Measurements from ENCODE around the gene ZYG11B. TPM values are rescaled to one million over a fixed set of nuclear protein-coding genes. Genes with fewer than 3 reads are reported as not detected.
A peak's percentile ranks its signal among the peaks of the same experiment; 100 is the strongest.

ZYG11B gene
- total RNA-seq (2016; rRNA removed; fragmentation: Illumina TruSeq; extraction: Trizol) (17.9 and 28.1 TPM in 2 replicates), polyA plus RNA-seq (2011; rRNA removed) (6.4 and 6.9 TPM in 2 replicates), polyA minus RNA-seq (2011; rRNA and poly(A)+ RNA removed; ENCODE audit: low replicate concordance) (23.6 and 31.5 TPM in 2 replicates), Bru-seq, nascent RNA (percentile 63 among the genes with signal in this experiment), BruChase-seq, experiment 1, labeled RNA remaining after a 6-hour chase (percentile 70 among the genes with signal in this experiment), BruChase-seq, experiment 2, labeled RNA remaining after a 2-hour chase (percentile 68 among the genes with signal in this experiment)
- total RNA-seq (2016; cell fraction: cytosol; rRNA removed; fragmentation: Illumina TruSeq; extraction: Trizol; ENCODE audit: low read depth), result 2.2 and 2.5 TPM in 2 replicates
- 18.2 and 27.0 TPM in 2 replicates for total RNA-seq (2016; cell fraction: insoluble cytoplasmic fraction; rRNA removed; fragmentation: Illumina TruSeq; extraction: Trizol)
- total RNA-seq (2016; cell fraction: membrane; rRNA removed; fragmentation: Illumina TruSeq; extraction: Trizol), result 8.1 and 8.3 TPM in 2 replicates
- 17.9 and 18.0 TPM in 2 replicates for total RNA-seq (2016; cell fraction: nucleus; rRNA removed; fragmentation: Illumina TruSeq; extraction: Trizol)
- polyA plus RNA-seq (2011; cell fraction: cytosol; rRNA removed), result 3.3 and 4.9 TPM in 2 replicates
- 3.6 and 4.2 TPM in 2 replicates for polyA plus RNA-seq (2011; cell fraction: nucleus; rRNA removed)
- 3.8 and 5.0 TPM in 2 replicates for polyA plus RNA-seq (2012)
- polyA plus RNA-seq (2016; cell fraction: cytosol; fragmentation: Illumina TruSeq; extraction: Trizol; ENCODE audit: low read depth), result 0.28 and 0.43 TPM in 2 replicates
- polyA plus RNA-seq (2016; cell fraction: insoluble cytoplasmic fraction; fragmentation: Illumina TruSeq; extraction: Trizol; ENCODE audit: low read depth), result 9.8 and 10.7 TPM in 2 replicates
- polyA plus RNA-seq (2016; cell fraction: membrane; fragmentation: Illumina TruSeq; extraction: Trizol; ENCODE audit: low read depth), result 1.7 and 1.8 TPM in 2 replicates
- polyA plus RNA-seq (2016; cell fraction: nucleus; fragmentation: Illumina TruSeq; extraction: Trizol; ENCODE audit: insufficient read depth, low read depth), result 8.2 and 8.3 TPM in 2 replicates
- 10.2 and 11.1 TPM in 2 replicates for polyA minus RNA-seq (2011; cell fraction: cytosol; rRNA and poly(A)+ RNA removed)
- 26.4 and 34.1 TPM in 2 replicates for polyA minus RNA-seq (2011; cell fraction: nucleus; rRNA and poly(A)+ RNA removed)
- long read RNA-seq, experiment 1, partial matches to known transcripts, result 0 of 2 reads
- long read RNA-seq, experiment 1, other reads (novel, unspliced or antisense), result 2 of 2 reads
- long read RNA-seq, experiment 2, partial matches to known transcripts, result 0 of 11 reads
- long read RNA-seq, experiment 2, other reads (novel, unspliced or antisense), result 11 of 11 reads

DNA sequence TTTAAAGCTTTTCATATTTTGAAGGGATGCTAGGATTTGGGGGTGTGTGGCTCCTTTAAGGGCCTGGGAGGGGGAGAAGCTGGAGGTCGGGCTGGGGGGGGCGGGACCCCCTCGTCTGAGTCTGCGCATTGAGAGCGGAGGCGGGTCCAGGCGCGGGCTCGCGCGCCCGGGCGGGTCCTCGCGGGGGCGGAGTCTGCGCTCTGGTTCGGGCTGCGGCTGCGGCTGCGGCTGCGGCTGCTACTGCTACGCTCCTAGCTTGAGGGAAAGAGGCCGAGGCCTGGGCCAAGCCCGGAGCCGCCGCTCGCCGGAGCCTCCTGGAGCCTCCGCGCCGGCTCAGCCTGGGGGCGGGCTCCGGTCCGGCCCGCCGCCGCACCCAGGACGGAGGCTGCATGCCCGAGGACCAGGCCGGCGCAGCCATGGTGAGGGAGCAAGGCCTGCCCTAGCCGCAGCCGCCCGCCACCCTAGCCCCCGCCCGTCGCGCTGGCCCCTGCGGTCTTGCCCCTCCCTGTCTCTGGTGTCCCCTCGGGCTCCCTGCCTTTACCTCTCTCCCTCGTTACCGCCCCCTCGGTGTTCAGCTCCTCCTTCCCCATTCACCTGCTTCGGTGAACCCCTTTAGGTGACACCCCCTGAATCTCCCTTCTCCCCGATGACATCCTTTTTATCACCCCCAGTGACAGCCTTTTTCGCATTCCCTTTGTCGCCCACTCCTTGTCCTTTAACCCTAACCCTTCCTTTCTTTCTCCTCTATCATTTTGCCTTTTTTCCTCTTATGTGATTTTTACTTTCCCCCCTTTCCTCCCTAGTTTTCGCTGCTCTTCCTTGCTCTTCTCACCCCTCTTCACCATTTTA is at the start of gene ZYG11B:
TSS of gene ZYG11B (plus strand) at position 189 of the 849 bp plus-strand sequence. CDS start at position 390, 201 bp downstream.
- Histone ChIP-seq H3K9me3 (ENCODE audit: low read length) (no peaks in the 10 kb centered on the region), H3K9ac (ENCODE audit: insufficient read depth, low read depth, low read length) (peak within 1 kb of the TSS; percentile 88), H3K36me3 (replicated peaks in 1 of 2; ENCODE audit: control insufficient read depth in 1 of 2, insufficient read depth in 2 of 2, low read length in 2 of 2) (no peaks in the 10 kb centered on the region), H3K27ac (ENCODE audit: extremely low read length, insufficient read depth, low read length) (peak within 1 kb of the TSS; percentile 84), H3K4me2 (ENCODE audit: low read depth, low read length) (peak within 1 kb of the TSS; percentile 96), H2AFZ (ENCODE audit: low read length) (peak within 1 kb of the TSS; percentile 99), H3K4me1 (ENCODE audit: insufficient read depth, low read length) (peaks cover 34% of the 10 kb centered on the region), H3K27me3 (ENCODE audit: control insufficient read depth in 1 of 2, insufficient read depth in 2 of 2, low read length in 2 of 2) (no peaks in the 10 kb centered on the region; a peak in 2 of 5 replicates), H4K20me1 (ENCODE audit: insufficient read depth, low read length) (no peaks in the 10 kb centered on the region; the same call in 1 of the 2 replicates), H3K4me3 (replicated peaks in 1 of 3; ENCODE audit: insufficient read depth in 1 of 3, low read depth in 2 of 3, low read length in 3 of 3) (peak within 1 kb of the TSS; percentile 90 to 99 (median 92)), H3K79me2 (ENCODE audit: insufficient read depth, low read length) (peaks cover 24% of the 10 kb centered on the region)
- ATAC-seq, result peak; percentile 97
- DNase-seq (ENCODE audit: low spot score), result peak; percentile 62
- no peak for FAIRE-seq
- no TSS peak for BruUV-seq (replicated peaks)
- in situ Hi-C loops (cut with HindIII; ENCODE audit: extremely low pct_ligation_motif_present, low pct_unique_long_range_greater_than_20kb), result no loop called here
- 3% methylated on average over 9 of the region's 59 CpGs for WGBS (ENCODE audit: low lambda C conversion rate)
- intact Hi-C loops (cut with micrococcal nuclease; ENCODE audit: unreplicated experiment), result loop anchor here (2.0 kb wide), 1 partner anchor 26 kb away; no protein-coding TSS in a partner anchor
- ChIA-PET POLR2A (interaction anchor here (0.8 to 2.5 kb wide), 7 partner anchors 13 to 419 kb away, joined by 3 to 21 read pairs (median 4); partner anchors contain the start of genes ECHDC2 and SCP2), CTCF (ENCODE audit: low intra/inter-chr PET ratio, low total read pairs) (no interaction called here)
- no peak for TF ChIP-seq ZHX2 (IDR thresholded peaks at IDR 0.05; ENCODE audit: low read depth)
- TF ChIP-seq ZHX2 (CRISPR knock-in tag; IDR thresholded peaks at IDR 0.05; ENCODE audit: borderline replicate concordance), result peak; percentile 66; the same call in 1 of the 2 replicates
- no peak for TF ChIP-seq ATF4 (CRISPR knock-in tag; IDR thresholded peaks at IDR 0.05)
- TF ChIP-seq ZNF33B (CRISPR knock-in tag; IDR thresholded peaks at IDR 0.05), result no peak
- TF ChIP-seq, protein P1, sequence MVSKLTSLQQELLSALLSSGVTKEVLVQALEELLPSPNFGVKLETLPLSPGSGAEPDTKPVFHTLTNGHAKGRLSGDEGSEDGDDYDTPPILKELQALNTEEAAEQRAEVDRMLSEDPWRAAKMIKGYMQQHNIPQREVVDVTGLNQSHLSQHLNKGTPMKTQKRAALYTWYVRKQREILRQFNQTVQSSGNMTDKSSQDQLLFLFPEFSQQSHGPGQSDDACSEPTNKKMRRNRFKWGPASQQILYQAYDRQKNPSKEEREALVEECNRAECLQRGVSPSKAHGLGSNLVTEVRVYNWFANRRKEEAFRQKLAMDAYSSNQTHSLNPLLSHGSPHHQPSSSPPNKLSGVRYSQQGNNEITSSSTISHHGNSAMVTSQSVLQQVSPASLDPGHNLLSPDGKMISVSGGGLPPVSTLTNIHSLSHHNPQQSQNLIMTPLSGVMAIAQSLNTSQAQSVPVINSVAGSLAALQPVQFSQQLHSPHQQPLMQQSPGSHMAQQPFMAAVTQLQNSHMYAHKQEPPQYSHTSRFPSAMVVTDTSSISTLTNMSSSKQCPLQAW (CRISPR knock-in tag; IDR thresholded peaks at IDR 0.05), result no peak
- TF ChIP-seq, protein P2, sequence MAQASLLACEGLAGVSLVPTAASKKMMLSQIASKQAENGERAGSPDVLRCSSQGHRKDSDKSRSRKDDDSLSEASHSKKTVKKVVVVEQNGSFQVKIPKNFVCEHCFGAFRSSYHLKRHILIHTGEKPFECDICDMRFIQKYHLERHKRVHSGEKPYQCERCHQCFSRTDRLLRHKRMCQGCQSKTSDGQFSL (CRISPR knock-in tag; IDR thresholded peaks at IDR 0.05), result peak; percentile 41; the same call in 1 of the 2 replicates
- peak; percentile 82; the same call in 1 of the 2 replicates for TF ChIP-seq SALL2 (CRISPR knock-in tag; IDR thresholded peaks at IDR 0.05)

Data from HepG2 (cell line).